Astrocyte of the hippocampus (primary cell): Measurements from ENCODE around the gene CXCL1.

Experiments used
- DNase-seq: peaks from one replicate; pipeline ENCODE4 v3.0.0; 2011; ENCODE audit warnings: low read depth, low spot score

CXCL1 gene

GRCh38 chr4:73869130-73870055 is at the start of gene CXCL1:
Gene CXCL1 (plus strand): TSS chr4:73869393. CDS start chr4:73869471, 78 bp downstream.
- DNase-seq = peak; percentile 60

GRCh38 chr4:73821325-73821724 is 47.9 kb upstream of the CXCL1 start:
- no peak for DNase-seq

- no peak for DNase-seq
Observed at GRCh38 chr4:73822389-73822788, 46.8 kb upstream of the CXCL1 start.

- no peak for DNase-seq
Observed at GRCh38 chr4:73822812-73823504, 46.2 kb upstream of the CXCL1 start.

- no peak for DNase-seq
Observed at GRCh38 chr4:73823760-73824159, 45.4 kb upstream of the CXCL1 start.

GRCh38 chr4:73828956-73829355 is 40.2 kb upstream of the CXCL1 start:
- DNase-seq = no peak

GRCh38 chr4:73831569-73831968 is 37.6 kb upstream of the CXCL1 start:
- no peak for DNase-seq

- peak; percentile 45 for DNase-seq
Observed at GRCh38 chr4:73832651-73833237, 36.4 kb upstream of the CXCL1 start.

GRCh38 chr4:73836373-73837279 is 32.6 kb upstream of the CXCL1 start, which contains the start of gene CXCL6:
Gene CXCL6 (plus strand): TSS chr4:73836678. CDS start chr4:73836751, 73 bp downstream.
- peak; percentile 59 for DNase-seq

- no peak for DNase-seq
Observed at GRCh38 chr4:73839071-73839470, 30.1 kb upstream of the CXCL1 start.

- DNase-seq = no peak
Observed at GRCh38 chr4:73839715-73840114, 29.5 kb upstream of the CXCL1 start.

- DNase-seq = no peak
Observed at GRCh38 chr4:73841243-73841925, 27.8 kb upstream of the CXCL1 start.

GRCh38 chr4:73842696-73843095 is 26.5 kb upstream of the CXCL1 start:
- no peak for DNase-seq

- DNase-seq = no peak
Observed at GRCh38 chr4:73843369-73843768, 25.8 kb upstream of the CXCL1 start.

GRCh38 chr4:73844345-73844744 is 24.8 kb upstream of the CXCL1 start:
- DNase-seq = no peak

- no peak for DNase-seq
Observed at GRCh38 chr4:73844806-73845205, 24.4 kb upstream of the CXCL1 start.

- DNase-seq = no peak
Observed at GRCh38 chr4:73847526-73848182, 21.5 kb upstream of the CXCL1 start.

- no peak for DNase-seq
Observed at GRCh38 chr4:73848183-73848777, 20.9 kb upstream of the CXCL1 start.

- DNase-seq = no peak
Observed at GRCh38 chr4:73850261-73850970, 18.8 kb upstream of the CXCL1 start.
